ENCODE data around the gene SGIP1.

GRCh38 chr1:66760506-66760905, 226.6 kb downstream of the SGIP1 start:
- TF ChIP-seq, protein P1, sequence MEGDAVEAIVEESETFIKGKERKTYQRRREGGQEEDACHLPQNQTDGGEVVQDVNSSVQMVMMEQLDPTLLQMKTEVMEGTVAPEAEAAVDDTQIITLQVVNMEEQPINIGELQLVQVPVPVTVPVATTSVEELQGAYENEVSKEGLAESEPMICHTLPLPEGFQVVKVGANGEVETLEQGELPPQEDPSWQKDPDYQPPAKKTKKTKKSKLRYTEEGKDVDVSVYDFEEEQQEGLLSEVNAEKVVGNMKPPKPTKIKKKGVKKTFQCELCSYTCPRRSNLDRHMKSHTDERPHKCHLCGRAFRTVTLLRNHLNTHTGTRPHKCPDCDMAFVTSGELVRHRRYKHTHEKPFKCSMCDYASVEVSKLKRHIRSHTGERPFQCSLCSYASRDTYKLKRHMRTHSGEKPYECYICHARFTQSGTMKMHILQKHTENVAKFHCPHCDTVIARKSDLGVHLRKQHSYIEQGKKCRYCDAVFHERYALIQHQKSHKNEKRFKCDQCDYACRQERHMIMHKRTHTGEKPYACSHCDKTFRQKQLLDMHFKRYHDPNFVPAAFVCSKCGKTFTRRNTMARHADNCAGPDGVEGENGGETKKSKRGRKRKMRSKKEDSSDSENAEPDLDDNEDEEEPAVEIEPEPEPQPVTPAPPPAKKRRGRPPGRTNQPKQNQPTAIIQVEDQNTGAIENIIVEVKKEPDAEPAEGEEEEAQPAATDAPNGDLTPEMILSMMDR (IDR thresholded peaks at IDR 0.05) = no peak
- TF ChIP-seq POLR2A (IDR thresholded peaks at IDR 0.05) = no peak
